NCI-H1417 (cell line): ENCODE results near the gene DRC1.
"Not testable (repeated sequence)": the region's sequence is repeated elsewhere in the genome, so short reads cannot be mapped to it uniquely, and the experiment has no call there.

Source experiments
- DNase-seq, 3 experiments: peaks; one replicate each; lab custom pipeline; 2025; lab: John Stamatoyannopoulos, UW

The DRC1 gene

GRCh38 chr2:26401739-26402541, at the start of gene DRC1:
TSS of gene DRC1 (plus strand) at chr2:26401920. CDS start at chr2:26401990, 70 bp downstream.
- DNase-seq: peak; percentile 90 to 96 (median 93)

- no peak for DNase-seq
These were observed 48.8 kb upstream of the DRC1 start for GRCh38 chr2:26352892-26353291.

- DNase-seq: not testable (repeated sequence)
These were observed 47.3 kb upstream of the DRC1 start for GRCh38 chr2:26354469-26354868.

GRCh38 chr2:26355038-26355995, 46.4 kb upstream of the DRC1 start:
- DNase-seq: peak in 1 of 3 experiments; percentile 53

- DNase-seq: no peak
These were observed 45.6 kb upstream of the DRC1 start for GRCh38 chr2:26356111-26356510.

- no peak for DNase-seq
These were observed 44.9 kb upstream of the DRC1 start for GRCh38 chr2:26356771-26357170.

GRCh38 chr2:26359886-26360473, 41.7 kb upstream of the DRC1 start:
- no peak for DNase-seq

GRCh38 chr2:26363323-26363722, 38.4 kb upstream of the DRC1 start:
- no peak for DNase-seq

GRCh38 chr2:26363958-26364357, 37.8 kb upstream of the DRC1 start:
- no peak for DNase-seq

GRCh38 chr2:26364669-26365068, 37.1 kb upstream of the DRC1 start:
- no peak for DNase-seq

GRCh38 chr2:26366957-26367356, 34.8 kb upstream of the DRC1 start:
- no peak for DNase-seq

GRCh38 chr2:26369664-26370063, 32.1 kb upstream of the DRC1 start:
- DNase-seq: not testable (repeated sequence)

- not testable (repeated sequence) for DNase-seq
These were observed 30.8 kb upstream of the DRC1 start for GRCh38 chr2:26370909-26371308.

- no peak for DNase-seq
These were observed 24.9 kb upstream of the DRC1 start for GRCh38 chr2:26376799-26377198.

- DNase-seq: no peak
These were observed 21.4 kb upstream of the DRC1 start for GRCh38 chr2:26380281-26380680.

- DNase-seq: no peak
These were observed 19.2 kb upstream of the DRC1 start for GRCh38 chr2:26382564-26382963.

- DNase-seq: no peak
These were observed 17.5 kb upstream of the DRC1 start for GRCh38 chr2:26384183-26384582.

GRCh38 chr2:26384597-26384996, 17.1 kb upstream of the DRC1 start:
- DNase-seq: no peak

GRCh38 chr2:26387189-26387588, 14.5 kb upstream of the DRC1 start:
- no peak for DNase-seq

- no peak for DNase-seq
These were observed 7.0 kb upstream of the DRC1 start for GRCh38 chr2:26394694-26395093.

GRCh38 chr2:26395394-26395793, 6.3 kb upstream of the DRC1 start:
- DNase-seq: no peak

- DNase-seq: no peak
These were observed 4.9 kb upstream of the DRC1 start for GRCh38 chr2:26396734-26397298.
